OCI-LY1 (cell line): ENCODE data around the gene TMEM176A.

Experiments used
- EZH2 ChIP-seq: fragments of 200-600 bp; sonication (generic), shearing (Covaris generic); IDR thresholded peaks from 2 replicates; pipeline ENCODE4 v1.8.0; 2017; ENCODE audit warnings: borderline replicate concordance, mixed run types, mild to moderate bottlenecking, antibody characterized with exemption, low read length, moderate library complexity, mixed read lengths
- TF ChIP-seq, protein P1 (sequence below): fragments of 200-600 bp; sonication (generic), shearing (Covaris generic); IDR thresholded peaks from 2 replicates; pipeline ENCODE4 v1.5.1; 2017; ENCODE audit warnings: mild to moderate bottlenecking, antibody characterized with exemption, low read length, moderate library complexity, mixed read lengths

DNA sequence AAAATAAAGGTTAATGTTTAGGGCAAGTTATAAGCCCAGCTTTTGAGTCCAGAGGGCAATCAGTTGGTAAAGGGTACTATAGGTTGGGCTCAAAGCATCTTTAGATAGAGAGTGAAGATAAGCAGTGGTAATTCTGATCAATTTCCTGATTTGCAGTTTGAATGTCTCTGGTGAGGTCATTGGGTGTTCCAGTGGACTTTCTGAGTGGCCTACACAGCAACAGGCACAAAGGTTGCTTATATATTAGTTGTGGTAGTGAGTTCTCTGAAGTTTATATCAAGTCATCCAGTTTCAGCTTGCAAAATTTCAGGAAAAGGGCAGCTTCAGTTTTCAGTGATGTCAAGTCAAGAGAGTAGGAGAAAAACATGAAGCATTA, 34.2 kb upstream of the TMEM176A start:
- TF ChIP-seq, protein P1, sequence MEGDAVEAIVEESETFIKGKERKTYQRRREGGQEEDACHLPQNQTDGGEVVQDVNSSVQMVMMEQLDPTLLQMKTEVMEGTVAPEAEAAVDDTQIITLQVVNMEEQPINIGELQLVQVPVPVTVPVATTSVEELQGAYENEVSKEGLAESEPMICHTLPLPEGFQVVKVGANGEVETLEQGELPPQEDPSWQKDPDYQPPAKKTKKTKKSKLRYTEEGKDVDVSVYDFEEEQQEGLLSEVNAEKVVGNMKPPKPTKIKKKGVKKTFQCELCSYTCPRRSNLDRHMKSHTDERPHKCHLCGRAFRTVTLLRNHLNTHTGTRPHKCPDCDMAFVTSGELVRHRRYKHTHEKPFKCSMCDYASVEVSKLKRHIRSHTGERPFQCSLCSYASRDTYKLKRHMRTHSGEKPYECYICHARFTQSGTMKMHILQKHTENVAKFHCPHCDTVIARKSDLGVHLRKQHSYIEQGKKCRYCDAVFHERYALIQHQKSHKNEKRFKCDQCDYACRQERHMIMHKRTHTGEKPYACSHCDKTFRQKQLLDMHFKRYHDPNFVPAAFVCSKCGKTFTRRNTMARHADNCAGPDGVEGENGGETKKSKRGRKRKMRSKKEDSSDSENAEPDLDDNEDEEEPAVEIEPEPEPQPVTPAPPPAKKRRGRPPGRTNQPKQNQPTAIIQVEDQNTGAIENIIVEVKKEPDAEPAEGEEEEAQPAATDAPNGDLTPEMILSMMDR = no peak
- no peak for TF ChIP-seq EZH2
